Upper lobe of right lung (tissue), 1 donor: Measurements from ENCODE around the gene SLC44A3. TPM values are rescaled to one million over a fixed set of nuclear protein-coding genes. Genes with fewer than 3 reads are reported as not detected.

Experiments used
- ATAC-seq: fragments of 200-7000 bp; cut with Tn5 transposase; one replicate; pipeline ENCODE4 v1.9.1; 2020; ENCODE audit warnings: mild to moderate bottlenecking, moderate library complexity
- DNase-seq: peaks from one replicate; pipeline ENCODE4 v3.0.0-alpha.2; 2020
- H3K27ac ChIP-seq: fragments of 200-600 bp; one replicate; pipeline ENCODE4 v1.8.0; 2022
- H3K27me3 ChIP-seq: fragments of 200-600 bp; one replicate; pipeline ENCODE4 v1.8.0; 2022; ENCODE audit warnings: mild to moderate bottlenecking
- H3K36me3 ChIP-seq: fragments of 200-600 bp; one replicate; pipeline ENCODE4 v1.8.0; 2022
- H3K4me1 ChIP-seq: fragments of 200-600 bp; one replicate; pipeline ENCODE4 v1.8.0; 2022
- H3K4me3 ChIP-seq: fragments of 200-600 bp; one replicate; pipeline ENCODE4 v1.8.0; 2022; ENCODE audit warnings: mild to moderate bottlenecking
- H3K9me3 ChIP-seq: fragments of 200-600 bp; one replicate; pipeline ENCODE4 v1.8.0; 2022
- intact Hi-C: fragments of 100-400 bp; cut with DNase I; formaldehyde crosslinking; loops from one replicate; pipeline ENCODE4 v1.11.0; 2022
- total RNA-seq: library from RNA; stranded (reverse); fragmentation: NEBNext Ultra II Directional; extraction: Animal tissue kit (Norgen Biotek cat#: 25700); gene quantifications from one replicate; pipeline ENCODE4 v1.2.1, GENCODE V29; 2021
- TF ChIP-seq, protein P1 (sequence below): fragments of 200-600 bp; IDR thresholded peaks from one replicate; pipeline ENCODE4 v1.8.0; 2022; ENCODE audit warnings: antibody characterized with exemption
- donor health status: DM: no; HTN: yes; CAD: no; lungs with severe emphysema.

Gene SLC44A3
- total RNA-seq, 1 donor from 2014 or later: 31.6 TPM

DNA sequence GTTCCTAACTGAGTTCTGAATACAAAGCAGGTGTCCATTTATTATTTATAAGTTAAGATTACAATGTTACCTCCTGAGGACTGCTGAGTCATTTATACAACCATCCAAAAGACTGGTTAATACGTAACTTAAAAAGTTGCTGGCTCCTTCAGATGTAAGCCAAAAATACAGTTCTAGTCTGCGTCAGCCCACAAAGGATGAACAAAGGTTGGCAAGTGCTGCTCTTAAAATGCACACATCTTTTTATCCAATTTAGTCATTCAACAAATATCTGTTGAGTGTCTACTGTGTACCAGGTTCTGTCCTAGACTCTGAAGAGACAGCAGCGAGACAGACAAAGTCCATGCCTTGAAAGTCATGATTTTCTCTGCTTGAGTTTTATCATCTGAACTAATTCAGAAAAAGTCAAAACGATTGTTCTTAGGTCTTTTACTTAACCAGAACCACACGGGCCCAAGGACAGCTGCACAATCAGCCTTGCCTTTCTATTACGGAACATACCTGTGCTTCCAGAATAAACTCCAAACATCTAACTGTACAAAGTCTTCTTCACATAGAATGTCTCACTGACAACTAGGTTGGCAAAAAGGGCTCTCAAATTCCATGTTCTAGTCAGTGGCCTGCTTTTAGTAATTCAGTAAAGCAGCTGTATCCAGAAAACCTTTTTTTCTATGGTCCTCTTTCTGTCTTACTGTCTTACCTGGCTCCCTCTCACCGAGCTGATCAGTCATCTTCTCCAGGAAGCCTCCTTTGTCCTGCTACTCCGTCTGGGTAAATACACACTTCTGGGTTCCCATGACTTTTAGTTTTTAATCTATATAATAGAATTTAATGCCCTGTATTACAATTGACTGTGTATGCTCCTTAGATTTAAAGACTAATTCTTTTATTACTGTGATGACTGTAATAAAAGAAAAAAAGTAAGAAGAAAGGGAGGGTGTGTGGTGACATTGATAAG is 122.3 kb downstream of the SLC44A3 start:
- H3K36me3 ChIP-seq: no peaks in the 10 kb centered on the region
- TF ChIP-seq, protein P1, sequence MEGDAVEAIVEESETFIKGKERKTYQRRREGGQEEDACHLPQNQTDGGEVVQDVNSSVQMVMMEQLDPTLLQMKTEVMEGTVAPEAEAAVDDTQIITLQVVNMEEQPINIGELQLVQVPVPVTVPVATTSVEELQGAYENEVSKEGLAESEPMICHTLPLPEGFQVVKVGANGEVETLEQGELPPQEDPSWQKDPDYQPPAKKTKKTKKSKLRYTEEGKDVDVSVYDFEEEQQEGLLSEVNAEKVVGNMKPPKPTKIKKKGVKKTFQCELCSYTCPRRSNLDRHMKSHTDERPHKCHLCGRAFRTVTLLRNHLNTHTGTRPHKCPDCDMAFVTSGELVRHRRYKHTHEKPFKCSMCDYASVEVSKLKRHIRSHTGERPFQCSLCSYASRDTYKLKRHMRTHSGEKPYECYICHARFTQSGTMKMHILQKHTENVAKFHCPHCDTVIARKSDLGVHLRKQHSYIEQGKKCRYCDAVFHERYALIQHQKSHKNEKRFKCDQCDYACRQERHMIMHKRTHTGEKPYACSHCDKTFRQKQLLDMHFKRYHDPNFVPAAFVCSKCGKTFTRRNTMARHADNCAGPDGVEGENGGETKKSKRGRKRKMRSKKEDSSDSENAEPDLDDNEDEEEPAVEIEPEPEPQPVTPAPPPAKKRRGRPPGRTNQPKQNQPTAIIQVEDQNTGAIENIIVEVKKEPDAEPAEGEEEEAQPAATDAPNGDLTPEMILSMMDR: no peak
- no peak overlapping the region for H3K4me3 ChIP-seq
- ATAC-seq: peak; percentile 75
- no peak for DNase-seq
- no peaks in the 10 kb centered on the region for H3K27me3 ChIP-seq
- no peaks in the 10 kb centered on the region for H3K9me3 ChIP-seq
- H3K4me1 ChIP-seq: no peaks in the 10 kb centered on the region
- no peak overlapping the region for H3K27ac ChIP-seq
- intact Hi-C loops: no loop called here

Other genes starting within 250 kb of the SLC44A3 start
- 215 TPM for gene CNN3, start 106.8 kb downstream of the SLC44A3 start, total RNA-seq